Right lobe of liver (tissue), 6 donors: ENCODE measurements around the gene THAP8. TPM values are rescaled to one million over a fixed set of nuclear protein-coding genes. Genes with fewer than 3 reads are reported as not detected.
A peak's percentile ranks its signal among the peaks of the same experiment; 100 is the strongest.

ENCODE experiments used
- ATAC-seq, 4 donors: fragments of 200-7000 bp; cut with Tn5 transposase; one replicate each; pipeline ENCODE4 v1.9.1; 2020; ENCODE audit warnings: mild to moderate bottlenecking in 4 of 4, moderate library complexity in 4 of 4
- DNase-seq, 3 donors: peaks; one replicate each; pipeline ENCODE4 v3.0.0-alpha.2; 2020
- H3K27ac ChIP-seq, 3 donors: fragments of 200-600 bp; one replicate each; pipeline ENCODE4 v1.8.0; 2022
- H3K27me3 ChIP-seq, 2 donors: fragments of 200-600 bp; one replicate each; pipeline ENCODE4 v1.8.0; 2022
- H3K36me3 ChIP-seq, 4 donors: fragments of 200-600 bp; sonication (generic) in 1 of 4; one replicate each; pipeline versions ENCODE4 v1.5.1 to v1.8.0; 2017 to 2022; ENCODE audit warnings: control low read depth in 1 of 4
- H3K4me1 ChIP-seq, 4 donors: fragments of 200-600 bp; sonication (generic) in 1 of 4; one replicate each; pipeline versions ENCODE4 v1.5.1 to v1.8.0; 2017 to 2022; ENCODE audit warnings: control low read depth in 1 of 4
- H3K4me3 ChIP-seq, 3 donors: fragments of 200-600 bp; one replicate each; pipeline ENCODE4 v1.8.0; 2022
- H3K9me3 ChIP-seq, 4 donors: fragments of 200-600 bp; sonication (generic) in 1 of 4; one replicate each; pipeline versions ENCODE4 v1.5.1 to v1.8.0; 2017 to 2022; ENCODE audit warnings: control low read depth in 1 of 4
- CTCF ChIP-seq, 4 donors: fragments of 200-600 bp in 3 of 4; fragments of 450-650 bp in 1 of 4; IDR thresholded peaks; one replicate each; pipeline versions ENCODE4 v1.5.1 to v1.8.0; 2016 to 2022; ENCODE audit warnings: antibody characterized with exemption in 4 of 4, mild to moderate bottlenecking in 2 of 4
- POLR2A ChIP-seq: fragments of 450-650 bp; IDR thresholded peaks from one replicate; pipeline ENCODE4 v1.6.1; 2017; ENCODE audit warnings: antibody characterized with exemption, mild to moderate bottlenecking
- WGBS: methylation state at CpG from one replicate; pipeline ENCODE4 v1.1.6; 2018; ENCODE audit warnings: low coverage, low lambda C conversion rate; ENCODE audit not compliant: insufficient coverage; ENCODE audit errors: missing lambda C conversion rate; 5-methylcytosine and 5-hydroxymethylcytosine counted together
- intact Hi-C, 2 donors: fragments of 100-400 bp; cut with DNase I; formaldehyde crosslinking; loops; one replicate each; pipeline versions ENCODE4 v1.11.2 to v1.14.1; 2022
- total RNA-seq, 6 experiments: library from RNA; depleted of rRNA in 2 of 6; stranded (reverse); fragments of >200 nt in 2 of 6; fragmentation: NEBNext Ultra II Directional in 3 of 6; extraction: Animal tissue kit (Norgen Biotek cat#: 25700) in 3 of 6; gene quantifications; one replicate each; pipeline versions ENCODE4 v1.1.0 to v1.2.4, GENCODE V29; 2016 to 2023
- donor health status: DM: no; HTN: yes; CAD: no.
- donor health status: DM: no; HTN: no; CAD: no.
- donor health status: DM: no; HTN: no; CAD: no.
- donor health status: DM: no; HTN: yes; CAD: no.
- donor health status: DM: no; HTN: yes; CAD: no.

The THAP8 gene
- total RNA-seq, 6 experiments from 2014 or later, result 2.5 to 9.0 (median 4.2) TPM

DNA sequence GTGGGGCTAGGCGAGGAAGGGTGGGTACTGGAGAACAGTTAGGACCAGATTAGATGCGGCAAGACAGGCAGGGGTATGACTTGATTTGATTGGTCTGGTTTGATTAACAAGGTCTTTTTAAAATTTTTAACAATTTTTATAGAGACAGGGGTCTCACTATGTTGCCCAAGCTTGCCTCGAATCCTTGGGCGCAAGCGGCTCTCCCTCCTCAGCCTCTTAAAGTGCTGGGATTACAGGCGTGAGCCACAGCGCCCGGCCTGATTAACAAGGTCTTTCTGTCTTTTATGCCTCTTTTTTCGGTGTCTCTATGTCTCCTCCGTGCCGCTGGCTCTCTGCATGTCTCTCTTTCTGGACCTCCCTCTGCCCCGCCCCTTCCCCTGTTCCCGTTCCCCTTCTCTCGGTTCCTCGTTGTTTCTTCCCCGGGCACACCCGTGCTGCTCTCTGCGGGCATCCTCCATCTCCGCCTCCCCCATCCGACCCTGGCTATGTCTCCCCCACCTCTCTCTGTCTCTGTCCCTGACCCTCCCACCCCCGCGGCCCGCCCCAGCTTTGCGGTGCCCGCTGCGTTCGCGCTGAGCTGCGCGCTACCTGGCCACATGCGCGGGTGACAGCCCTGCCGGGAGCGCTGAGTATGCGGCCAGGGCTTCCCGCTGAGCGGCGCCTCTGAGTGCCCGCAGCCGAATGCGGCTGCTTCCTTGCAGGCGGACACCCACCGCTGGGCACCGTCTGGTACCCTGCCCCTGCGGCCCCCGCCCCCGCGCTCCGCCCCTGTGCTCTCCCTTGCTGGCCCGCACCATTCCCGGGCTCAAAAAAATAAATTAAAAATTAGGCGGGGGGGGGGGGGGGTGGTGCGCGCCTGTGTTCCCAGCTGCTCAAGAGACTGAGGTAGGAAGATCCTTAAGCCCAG, 67.2 kb downstream of the THAP8 start:
- no peak for DNase-seq
- no peaks in the 10 kb centered on the region for H3K4me1 ChIP-seq
- TF ChIP-seq POLR2A (no peak), CTCF (IDR thresholded peaks at IDR 0.05) (no peak)
- H3K4me3 ChIP-seq, result peak overlapping the region in 1 of 3 donors; percentile 2
- no peaks in the 10 kb centered on the region for H3K36me3 ChIP-seq
- H3K27ac ChIP-seq, result no peak overlapping the region
- ATAC-seq, result peak; percentile 44 to 64 (median 52)
- H3K9me3 ChIP-seq, result no peaks in the 10 kb centered on the region
- 6% methylated on average over 40 of the region's 54 CpGs for WGBS
- intact Hi-C loops, result no loop called here
- peaks cover 0 to 5% of the 10 kb centered on the region in 2 donors for H3K27me3 ChIP-seq

DNA sequence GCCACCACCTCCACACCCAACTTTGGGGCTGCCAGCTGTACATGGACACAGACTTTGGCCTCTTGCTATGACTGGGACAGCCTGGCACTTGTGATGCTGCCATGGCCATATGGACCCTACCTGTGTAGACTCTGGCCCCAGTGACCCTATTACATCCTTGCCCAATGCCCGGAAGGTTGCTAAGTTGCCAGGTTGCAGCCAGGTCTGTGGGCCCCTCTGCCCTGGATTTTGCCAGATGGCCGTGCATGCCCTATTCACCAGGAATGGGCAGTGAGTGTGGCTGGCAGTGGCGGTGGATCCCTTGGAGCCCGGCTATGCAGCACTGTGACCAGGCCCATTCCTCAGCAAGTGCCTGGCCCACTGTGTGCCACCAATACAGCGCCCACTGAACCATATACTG, 68.0 kb downstream of the THAP8 start:
- intact Hi-C loops, result no loop called here
- H3K27me3 ChIP-seq, result peaks cover 0 to 5% of the 10 kb centered on the region in 2 donors
- H3K27ac ChIP-seq, result no peak overlapping the region
- no peak for TF ChIP-seq POLR2A
- TF ChIP-seq CTCF (IDR thresholded peaks at IDR 0.05), result no peak
- no peak overlapping the region for H3K4me3 ChIP-seq
- DNase-seq, result no peak
- WGBS, result no CpG with 5 or more reads among the region's 5 CpGs
- H3K36me3 ChIP-seq, result no peaks in the 10 kb centered on the region
- H3K9me3 ChIP-seq, result no peaks in the 10 kb centered on the region
- no peak for ATAC-seq
- H3K4me1 ChIP-seq, result no peaks in the 10 kb centered on the region

Other genes starting within 250 kb of the THAP8 start
- gene PRODH2, start 241.4 kb downstream of the THAP8 start, total RNA-seq, result 100 to 1,000 TPM in 4 of 6 experiments, 10 to 100 TPM in 2; 60.3 to 281 (median 134) TPM
- gene NPHS1, start 201.8 kb downstream of the THAP8 start, total RNA-seq, result not detected
- gene KIRREL2, start 197.4 kb downstream of the THAP8 start, total RNA-seq, result not detected
- gene APLP1, start 185.7 kb downstream of the THAP8 start, total RNA-seq, result 1 to 10 TPM in 1 of 6 experiments, under 1 TPM in 2, not detected in 3; 0.27 to 1.5 (median 0.37) TPM
- gene NFKBID, start 153.7 kb downstream of the THAP8 start, total RNA-seq, result 1 to 10 TPM; 1.0 to 2.6 (median 1.7) TPM
- gene HCST, start 151.8 kb downstream of the THAP8 start, total RNA-seq, result 1 to 10 TPM in 5 of 6 experiments, not detected in 1; 1.7 to 4.2 (median 2.4) TPM
- gene TYROBP, start 146.0 kb downstream of the THAP8 start, total RNA-seq, result 10 to 100 TPM; 15.6 to 77.8 (median 29.7) TPM
- gene LRFN3, start 117.9 kb downstream of the THAP8 start, total RNA-seq, result 1 to 10 TPM; 5.6 to 8.6 (median 7.0) TPM
- gene SDHAF1, start 59.1 kb downstream of the THAP8 start, total RNA-seq, result 10 to 100 TPM in 4 of 6 experiments, 1 to 10 TPM in 2; 8.4 to 41.9 (median 12.0) TPM
- gene SYNE4, start 45.5 kb downstream of the THAP8 start, total RNA-seq, result 1 to 10 TPM; 3.9 to 7.5 (median 7.0) TPM
- gene ALKBH6, start 40.1 kb downstream of the THAP8 start, total RNA-seq, result 10 to 100 TPM in 5 of 6 experiments, 1 to 10 TPM in 1; 9.7 to 31.2 (median 11.5) TPM
- 1 to 10 TPM in 2 of 6 experiments, under 1 TPM in 4; 0.55 to 1.6 (median 0.94) TPM for gene CLIP3, start 21.4 kb downstream of the THAP8 start, total RNA-seq
- 1 to 10 TPM in 2 of 6 experiments, under 1 TPM in 4; 0.20 to 1.6 (median 0.58) TPM for gene WDR62, start 612 bp upstream of the THAP8 start, total RNA-seq
- not detected for gene OVOL3, start 56.9 kb upstream of the THAP8 start, total RNA-seq
- gene POLR2I, start 60.6 kb upstream of the THAP8 start, total RNA-seq, result 10 to 100 TPM; 27.3 to 34.4 (median 29.9) TPM
- gene TBCB, start 61.2 kb upstream of the THAP8 start, total RNA-seq, result 10 to 100 TPM; 27.8 to 64.7 (median 36.4) TPM
- gene CAPNS1, start 85.8 kb upstream of the THAP8 start, total RNA-seq, result 100 to 1,000 TPM in 4 of 6 experiments, 10 to 100 TPM in 2; 93.0 to 252 (median 168) TPM
- gene COX7A1, start 98.2 kb upstream of the THAP8 start, total RNA-seq, result 1 to 10 TPM; 1.0 to 6.2 (median 3.8) TPM
- 1 to 10 TPM in 5 of 6 experiments, under 1 TPM in 1; 0.37 to 3.6 (median 2.2) TPM for gene ZNF565, start 160.4 kb upstream of the THAP8 start, total RNA-seq
- 10 to 100 TPM; 16.2 to 33.0 (median 27.0) TPM for gene ZNF146, start 160.8 kb upstream of the THAP8 start, total RNA-seq